ENCODE measurements around the gene SLC25A21. TPM values are rescaled to one million over a fixed set of nuclear protein-coding genes. Genes with fewer than 3 reads are reported as not detected.

The SLC25A21 gene
- total and polyA plus RNA-seq, 10 donors = 0.06 to 1.1 (median 0.22) TPM; not detected in 2

GRCh38 chr14:36955376-36955775 is 217.0 kb downstream of the SLC25A21 start:
- DNase-seq = no peak
- Histone ChIP-seq H3K27me3 (replicated peaks in 1 of 7) (peaks cover 0 to 5% (median 0%) of the 10 kb centered on the region in 7 donors), H3K36me3 (no peaks in the 10 kb centered on the region), H3K4me3 (no peak overlapping the region), H3K27ac (no peak overlapping the region), H3K4me1 (no peaks in the 10 kb centered on the region), H3K9me3 (no peaks in the 10 kb centered on the region)
- TF ChIP-seq POLR2AphosphoS5 (IDR thresholded peaks at IDR 0.05) (no peak), CTCF (IDR thresholded peaks at IDR 0.05 in 8 of 11, conservative IDR thresholded peaks at IDR 0.05 in 3 of 11) (no peak), POLR2A (IDR thresholded peaks at IDR 0.05) (no peak)
- intact Hi-C loops (cut with DNase I; ENCODE audit: low total_unique reads) = no loop called here

- intact Hi-C loops (cut with DNase I; ENCODE audit: low total_unique reads) = no loop called here
- Histone ChIP-seq H3K9me3 (no peaks in the 10 kb centered on the region), H3K36me3 (no peaks in the 10 kb centered on the region), H3K4me1 (no peaks in the 10 kb centered on the region), H3K4me3 (no peak overlapping the region), H3K27me3 (replicated peaks in 1 of 7) (peaks cover 0 to 6% (median 0%) of the 10 kb centered on the region in 7 donors), H3K27ac (no peak overlapping the region)
- DNase-seq = no peak
- no peak for TF ChIP-seq POLR2A (IDR thresholded peaks at IDR 0.05)
- no peak for TF ChIP-seq POLR2AphosphoS5 (IDR thresholded peaks at IDR 0.05)
- no peak for TF ChIP-seq CTCF (IDR thresholded peaks at IDR 0.05 in 8 of 11, conservative IDR thresholded peaks at IDR 0.05 in 3 of 11)
- 79 to 91% (median 86%) methylated on average over 3 of the region's 3 CpGs for WGBS, 5 donors
Measured at GRCh38 chr14:36952689-36953088, 219.7 kb downstream of the SLC25A21 start.

- intact Hi-C loops (cut with DNase I; ENCODE audit: low total_unique reads) = no loop called here
- H3K4me1 ChIP-seq = no peaks in the 10 kb centered on the region
- no peaks in the 10 kb centered on the region for H3K36me3 ChIP-seq
- TF ChIP-seq POLR2A (IDR thresholded peaks at IDR 0.05) (no peak), CTCF (IDR thresholded peaks at IDR 0.05 in 8 of 11, conservative IDR thresholded peaks at IDR 0.05 in 3 of 11) (no peak), POLR2AphosphoS5 (IDR thresholded peaks at IDR 0.05) (no peak)
- no peaks in the 10 kb centered on the region for H3K9me3 ChIP-seq
- DNase-seq = no peak
- no peak overlapping the region for H3K4me3 ChIP-seq
- no peak overlapping the region for H3K27ac ChIP-seq
- 68 to 86% (median 82%) methylated on average over 2 of the region's 2 CpGs for WGBS, 5 donors
- H3K27me3 ChIP-seq (replicated peaks in 1 of 7) = peaks cover 0 to 6% (median 0%) of the 10 kb centered on the region in 7 donors
Measured at GRCh38 chr14:36951380-36951911, 221.0 kb downstream of the SLC25A21 start.

GRCh38 chr14:36950812-36951211 is 221.6 kb downstream of the SLC25A21 start:
- TF ChIP-seq POLR2AphosphoS5 (IDR thresholded peaks at IDR 0.05) = no peak
- TF ChIP-seq CTCF (IDR thresholded peaks at IDR 0.05 in 8 of 11, conservative IDR thresholded peaks at IDR 0.05 in 3 of 11) = no peak
- no peak for TF ChIP-seq POLR2A (IDR thresholded peaks at IDR 0.05)
- H3K27me3 ChIP-seq (replicated peaks in 1 of 7) = peaks cover 0 to 6% (median 0%) of the 10 kb centered on the region in 7 donors
- H3K9me3 ChIP-seq = no peaks in the 10 kb centered on the region
- intact Hi-C loops (cut with DNase I; ENCODE audit: low total_unique reads) = no loop called here
- no peak overlapping the region for H3K4me3 ChIP-seq
- no peak overlapping the region for H3K27ac ChIP-seq
- no peaks in the 10 kb centered on the region for H3K36me3 ChIP-seq
- H3K4me1 ChIP-seq = no peaks in the 10 kb centered on the region
- 74 to 89% (median 80%) methylated on average over 1 of the region's 1 CpG for WGBS, 5 donors
- DNase-seq = no peak
